H1 (cell line): ENCODE results near the gene TDRD12. TPM values are rescaled to one million over a fixed set of nuclear protein-coding genes. Genes with fewer than 3 reads are reported as not detected.

Experiments used
- CTCF ChIA-PET: fragments of 300-600 bp; sonication (Branson Sonifier 250); formaldehyde crosslinking; loops from one replicate; lab custom pipeline; 2021; ENCODE audit not compliant: partially characterized antibody; lab: Charles Lee
- POLR2A ChIA-PET: fragments of 300-600 bp; sonication (Branson Sonifier 250); formaldehyde crosslinking; loops from one replicate; lab custom pipeline; 2021; ENCODE audit warnings: inconsistent platforms; ENCODE audit not compliant: partially characterized antibody; lab: Charles Lee
- DNase-seq, 2 experiments: peaks; one replicate each; pipeline versions ENCODE4 v3.0.0 to v3.0.0-alpha.2; 2010 to 2022; ENCODE audit warnings: low spot score in 2 of 2, low read depth in 1 of 2, mixed read lengths in 1 of 2
- FAIRE-seq: peaks from 2 replicates; lab custom pipeline; 2011; peaks lifted over from hg19 to GRCh38; lab: Jason Lieb, UNC
- H2AFZ ChIP-seq: 2 replicates; pipeline ENCODE4 v1.8.1; 2012; ENCODE audit warnings: low read length, inconsistent platforms
- H2AK5ac ChIP-seq: 2 replicates; pipeline ENCODE4 v1.6.1; 2013; ENCODE audit warnings: low read depth, low read length
- H2BK120ac ChIP-seq: replicated peaks from 2 replicates; pipeline ENCODE3; 2013; ENCODE audit warnings: low read depth, low read length, inconsistent platforms
- H2BK12ac ChIP-seq: 2 replicates; pipeline ENCODE4 v1.6.1; 2013; ENCODE audit warnings: low read depth, low read length
- H2BK15ac ChIP-seq: 2 replicates; pipeline ENCODE4 v1.6.1; 2013; ENCODE audit warnings: low read length
- H2BK20ac ChIP-seq: 2 replicates; pipeline ENCODE4 v1.6.1; 2013; ENCODE audit warnings: low read length
- H2BK5ac ChIP-seq: 2 replicates; pipeline ENCODE4 v1.6.1; 2013; ENCODE audit warnings: low read depth, low read length
- H3K14ac ChIP-seq: 2 replicates; pipeline ENCODE4 v1.6.1; 2013; ENCODE audit warnings: inconsistent platforms; ENCODE audit not compliant: insufficient read length
- H3K18ac ChIP-seq: 2 replicates; pipeline ENCODE4 v1.6.1; 2013; ENCODE audit warnings: low read length; ENCODE audit errors: extremely low read depth
- H3K23ac ChIP-seq: 2 replicates; pipeline ENCODE4 v1.6.1; 2013; ENCODE audit warnings: inconsistent platforms; ENCODE audit not compliant: insufficient read length
- H3K23me2 ChIP-seq: 2 replicates; pipeline ENCODE4 v1.6.1; 2013; ENCODE audit warnings: low read depth, low read length
- H3K27ac ChIP-seq: 2 replicates; pipeline ENCODE4 v1.6.1; 2011; ENCODE audit warnings: low read depth, low read length, inconsistent platforms
- H3K27me3 ChIP-seq, 4 experiments: replicated peaks in 1 of 4; 1 replicate in 1 of 4; 2 replicates in 3 of 4; pipeline versions ENCODE4 v1.6.1 to v1.8.1; 2011 to 2013; ENCODE audit warnings: low read length in 3 of 4, mild to moderate bottlenecking in 3 of 4, inconsistent platforms in 2 of 4, mixed read lengths in 2 of 4, moderate library complexity in 1 of 4; ENCODE audit not compliant: control insufficient read depth in 3 of 4, insufficient read depth in 3 of 4; ENCODE audit errors: extremely low read depth in 1 of 4
- H3K36me3 ChIP-seq, 4 experiments: 2 replicates each; pipeline versions ENCODE4 v1.6.1 to v1.8.1; 2011 to 2013; ENCODE audit warnings: mild to moderate bottlenecking in 4 of 4, low read length in 3 of 4, moderate library complexity in 2 of 4, control low read depth in 1 of 4, inconsistent platforms in 1 of 4; ENCODE audit not compliant: insufficient read depth in 4 of 4, control insufficient read depth in 2 of 4
- H3K4ac ChIP-seq: replicated peaks from 2 replicates; pipeline ENCODE3; 2013; ENCODE audit warnings: low read length, low read depth, mixed read lengths, inconsistent platforms; ENCODE audit not compliant: insufficient read length
- H3K4me1 ChIP-seq, 4 experiments: replicated peaks in 1 of 4; 1 replicate in 1 of 4; 2 replicates in 3 of 4; pipeline versions ENCODE4 v1.6.1 to v1.8.1; 2011 to 2013; ENCODE audit warnings: low read length in 3 of 4, inconsistent platforms in 2 of 4, mixed read lengths in 1 of 4; ENCODE audit not compliant: insufficient read depth in 4 of 4, control insufficient read depth in 3 of 4
- H3K4me2 ChIP-seq, 2 experiments: 2 replicates each; pipeline versions ENCODE4 v1.6.1 to v1.8.1; 2011 to 2013; ENCODE audit warnings: low read depth in 2 of 2, low read length in 2 of 2, control low read depth in 1 of 2, inconsistent platforms in 1 of 2, mild to moderate bottlenecking in 1 of 2; ENCODE audit not compliant: insufficient read depth in 1 of 2
- H3K4me3 ChIP-seq, 4 experiments: fragments of 200-600, 300-600 bp in 1 of 4; sonication (generic), shearing (Covaris generic), sonication (Bioruptor Twin) in 1 of 4; 2 replicates each; pipeline versions ENCODE4 v1.5.1 to v1.8.1; 2011 to 2016; ENCODE audit warnings: low read length in 4 of 4, low read depth in 3 of 4, control low read depth in 2 of 4, inconsistent platforms in 2 of 4, mild to moderate bottlenecking in 2 of 4, mixed read lengths in 1 of 4, moderate library complexity in 1 of 4; ENCODE audit not compliant: insufficient read depth in 2 of 4; ENCODE audit errors: extremely low read depth in 1 of 4
- H3K56ac ChIP-seq: replicated peaks from 2 replicates; pipeline ENCODE3; 2013; ENCODE audit warnings: low read depth, mild to moderate bottlenecking, mixed read lengths, low read length, inconsistent platforms; ENCODE audit not compliant: insufficient read length
- H3K79me1 ChIP-seq: 2 replicates; pipeline ENCODE4 v1.6.1; 2013; ENCODE audit warnings: low read depth, low read length, control low read depth
- H3K79me2 ChIP-seq, 2 experiments: 2 replicates each; pipeline versions ENCODE4 v1.6.1 to v1.8.1; 2012 to 2013; ENCODE audit warnings: low read length in 2 of 2, mild to moderate bottlenecking in 2 of 2, inconsistent platforms in 1 of 2; ENCODE audit not compliant: insufficient read depth in 2 of 2, control insufficient read depth in 1 of 2
- H3K9ac ChIP-seq, 4 experiments: replicated peaks in 1 of 4; 1 replicate in 1 of 4; 2 replicates in 3 of 4; pipeline versions ENCODE4 v1.6.1 to v1.8.1; 2011 to 2013; ENCODE audit warnings: low read depth in 3 of 4, low read length in 3 of 4, control low read depth in 2 of 4, mild to moderate bottlenecking in 2 of 4, moderate library complexity in 2 of 4, inconsistent platforms in 1 of 4; ENCODE audit errors: extremely low read depth in 1 of 4
- H3K9me3 ChIP-seq, 2 experiments: 2 replicates each; pipeline versions ENCODE4 v1.6.1 to v1.8.1; 2012 to 2013; ENCODE audit warnings: mild to moderate bottlenecking in 2 of 2, moderate library complexity in 2 of 2, control low read depth in 1 of 2, inconsistent platforms in 1 of 2, low read depth in 1 of 2, low read length in 1 of 2, mixed read lengths in 1 of 2; ENCODE audit not compliant: insufficient read depth in 2 of 2
- H4K20me1 ChIP-seq, 2 experiments: replicated peaks in 1 of 2; 2 replicates each; pipeline versions ENCODE3 to v1.8.1; 2011 to 2013; ENCODE audit warnings: inconsistent platforms in 2 of 2, low read length in 2 of 2, mild to moderate bottlenecking in 1 of 2; ENCODE audit not compliant: insufficient read depth in 2 of 2, control insufficient read depth in 1 of 2
- H4K5ac ChIP-seq: 2 replicates; pipeline ENCODE4 v1.6.1; 2013; ENCODE audit warnings: low read length, low read depth, mixed read lengths, inconsistent platforms; ENCODE audit not compliant: insufficient read length
- H4K8ac ChIP-seq: 2 replicates; pipeline ENCODE4 v1.8.0; 2013; ENCODE audit warnings: mild to moderate bottlenecking, moderate library complexity, low read length, inconsistent platforms; ENCODE audit not compliant: insufficient read depth; ENCODE audit errors: extremely low read depth
- H4K91ac ChIP-seq: replicated peaks from 2 replicates; pipeline ENCODE3; 2013; ENCODE audit warnings: low read length, mixed read lengths, inconsistent platforms; ENCODE audit not compliant: insufficient read length
- BCL11A ChIP-seq, 2 experiments: IDR thresholded peaks; one replicate each; pipeline ENCODE4 v1.6.1; 2011; ENCODE audit warnings: low read depth in 2 of 2, low read length in 2 of 2, mild to moderate bottlenecking in 2 of 2
- CREB1 ChIP-seq: IDR thresholded peaks from 2 replicates; pipeline ENCODE4 v1.6.1; 2012; ENCODE audit warnings: inconsistent platforms
- CTBP2 ChIP-seq: IDR thresholded peaks from 2 replicates; pipeline ENCODE4 v1.7.0; 2011; ENCODE audit warnings: borderline replicate concordance, mild to moderate bottlenecking, moderate library complexity, mixed read lengths, low read length; ENCODE audit not compliant: insufficient read depth, insufficient read length
- EP300 ChIP-seq, 2 experiments: IDR thresholded peaks; 1 replicate in 1 of 2; 2 replicates in 1 of 2; pipeline ENCODE4 v1.6.1; 2011 to 2012; ENCODE audit warnings: low read depth in 2 of 2, low read length in 2 of 2, mild to moderate bottlenecking in 2 of 2, borderline replicate concordance in 1 of 2, inconsistent platforms in 1 of 2, moderate library complexity in 1 of 2
- EZH2 ChIP-seq: fragments of 200-600 bp; sonication (generic); IDR thresholded peaks from 2 replicates; pipeline ENCODE4 v1.7.1; 2012; ENCODE audit warnings: low read depth, mild to moderate bottlenecking, moderate library complexity, low read length, inconsistent platforms; ENCODE audit not compliant: severe bottlenecking
- GTF2F1 ChIP-seq: IDR thresholded peaks from 2 replicates; pipeline ENCODE4 v1.6.1; 2012; ENCODE audit warnings: low read depth, low read length, improper control_type of control experiment, borderline replicate concordance
- HDAC6 ChIP-seq: IDR thresholded peaks from one replicate; pipeline ENCODE4 v1.7.1; 2012; ENCODE audit warnings: low read depth, mild to moderate bottlenecking, inconsistent platforms, low read length, moderate library complexity
- KDM1A ChIP-seq: fragments of 200-600, 300-600 bp; sonication (generic); IDR thresholded peaks from 2 replicates; pipeline ENCODE4 v1.7.1; 2016; ENCODE audit warnings: mild to moderate bottlenecking, low read length, borderline replicate concordance
- KDM4A ChIP-seq: IDR thresholded peaks from one replicate; pipeline ENCODE4 v1.7.1; 2012; ENCODE audit warnings: low read depth, mild to moderate bottlenecking, moderate library complexity, low read length, inconsistent platforms; ENCODE audit not compliant: severe bottlenecking
- MAFK ChIP-seq: IDR thresholded peaks from 2 replicates; pipeline ENCODE4 v1.6.1; 2012; ENCODE audit warnings: low read depth, mild to moderate bottlenecking, improper control_type of control experiment, low read length
- NRF1 ChIP-seq: IDR thresholded peaks from 2 replicates; pipeline ENCODE4 v1.6.1; 2011; ENCODE audit warnings: mild to moderate bottlenecking, low read depth, low read length, improper control_type of control experiment
- RFX5 ChIP-seq: IDR thresholded peaks from 2 replicates; pipeline ENCODE4 v1.6.1; 2011; ENCODE audit warnings: low read depth, low read length, improper control_type of control experiment, borderline replicate concordance
- TAF1 ChIP-seq: IDR thresholded peaks from 2 replicates; pipeline ENCODE4 v1.6.1; 2011; ENCODE audit warnings: mild to moderate bottlenecking, low read depth, low read length
- TBP ChIP-seq: IDR thresholded peaks from 2 replicates; pipeline ENCODE4 v1.6.1; 2011; ENCODE audit warnings: low read depth, low read length, improper control_type of control experiment
- ZNF274 ChIP-seq: IDR thresholded peaks from 2 replicates; pipeline ENCODE4 v1.7.0; 2012; ENCODE audit warnings: low read length, borderline replicate concordance; ENCODE audit errors: extremely low read depth
- WGBS, 2 experiments: shearing (Covaris generic) in 1 of 2; methylation state at CpG; one replicate each; pipeline versions ENCODE4 v1.1.6 to v1.1.7; 2013 to 2015; ENCODE audit warnings: low lambda C conversion rate in 2 of 2, mixed read lengths in 2 of 2, inconsistent platforms in 1 of 2, low coverage in 1 of 2, missing lambda C conversion rate in 1 of 2; ENCODE audit not compliant: insufficient replicate concordance in 2 of 2, insufficient coverage in 1 of 2, insufficient read length in 1 of 2; ENCODE audit errors: extremely low coverage in 1 of 2, missing lambda C conversion rate in 1 of 2; 5-methylcytosine and 5-hydroxymethylcytosine counted together
- polyA plus RNA-seq, 7 experiments: library from polyadenylated mRNA; depleted of rRNA in 3 of 7; stranded (reverse) in 5 of 7; unstranded in 2 of 7; fragments of >200 nt in 5 of 7; fragments of 200-250 nt in 2 of 7; gene quantifications; 1 replicate in 5 of 7; 2 replicates in 1 of 7; 4 replicates in 1 of 7; pipeline versions ENCODE4 v1.2.1 to v1.2.3, GENCODE V29; 2011 to 2013; ENCODE audit warnings: missing spikeins in 2 of 7, mixed read lengths in 2 of 7
- total RNA-seq: library from RNA; stranded (reverse); fragmentation: NEBNext Ultra II Directional; extraction: Animal tissue kit (Norgen Biotek cat#: 25700); gene quantifications from 2 replicates; pipeline ENCODE4 v1.2.1, GENCODE V29; 2021

The TDRD12 gene
- total and polyA plus RNA-seq, 2 of the 8 experiments (the other 6 are each of a cell fraction or from before 2014, with no cell fraction given) = 0.39 to 0.88 TPM

DNA sequence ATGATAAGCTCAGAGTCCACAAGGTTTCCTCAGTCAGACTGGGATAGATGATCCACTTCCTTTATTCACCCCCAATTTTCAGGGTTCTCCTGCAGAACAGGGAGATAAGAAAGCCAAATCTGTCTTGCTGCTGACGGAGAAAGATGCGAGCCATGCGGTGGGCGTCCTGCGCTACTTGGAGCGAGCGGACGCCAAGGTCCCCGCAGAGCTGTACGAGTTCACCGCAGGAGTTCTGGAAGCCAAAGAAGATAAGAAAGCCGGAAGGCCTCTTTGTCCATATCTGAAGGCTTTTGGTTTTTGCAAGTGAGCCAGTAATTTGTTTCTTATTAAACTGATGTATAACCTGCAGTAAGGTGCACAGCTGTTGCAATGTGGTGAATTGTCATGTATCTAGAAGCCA lies 83.3 kb downstream of the TDRD12 start:
- no peak overlapping the region for H2BK15ac ChIP-seq
- no peak overlapping the region for H3K23ac ChIP-seq
- DNase-seq (no peak), FAIRE-seq (no peak)
- 0 out of 7 replicates have a peak, but pooled peaks cover 0 to 2% (median 0%) of the 10 kb centered on the region in 4 experiments for H3K4me1 ChIP-seq
- no peak overlapping the region for H3K18ac ChIP-seq
- H3K9ac ChIP-seq = no peak overlapping the region
- H2AFZ ChIP-seq = no peak overlapping the region
- no peak overlapping the region for H3K4me3 ChIP-seq
- no peak overlapping the region for H2AK5ac ChIP-seq
- CTCF ChIA-PET = interaction anchor here (0.7 to 1.9 kb wide), 2 partner anchors 10 to 15 kb away, joined by 3 to 7 read pairs; no protein-coding TSS in a partner anchor
- WGBS, 2 experiments = 90% methylated on average over 12 of the region's 12 CpGs; no CpG with 5 or more reads in 1 of the 2 experiments
- no peak overlapping the region for H2BK12ac ChIP-seq
- no peaks in the 10 kb centered on the region for H3K36me3 ChIP-seq
- H3K79me2 ChIP-seq = no peaks in the 10 kb centered on the region
- H3K79me1 ChIP-seq = no peaks in the 10 kb centered on the region
- no peak overlapping the region for H3K4ac ChIP-seq
- H3K9me3 ChIP-seq = no peaks in the 10 kb centered on the region
- no peak overlapping the region for H4K5ac ChIP-seq
- H3K4me2 ChIP-seq = no peak overlapping the region
- H2BK5ac ChIP-seq = no peak overlapping the region
- POLR2A ChIA-PET = no interaction called here
- no peak overlapping the region for H4K91ac ChIP-seq
- H3K27me3 ChIP-seq = no peaks in the 10 kb centered on the region
- no peaks in the 10 kb centered on the region for H4K20me1 ChIP-seq
- no peak overlapping the region for H3K27ac ChIP-seq
- H3K23me2 ChIP-seq = no peaks in the 10 kb centered on the region
- H2BK120ac ChIP-seq = no peak overlapping the region
- H2BK20ac ChIP-seq = no peak overlapping the region
- H3K14ac ChIP-seq = no peak overlapping the region
- H3K56ac ChIP-seq = no peak overlapping the region
- no peak overlapping the region for H4K8ac ChIP-seq
- no peak for TF ChIP-seq KDM1A
- TF ChIP-seq HDAC6 = no peak
- TF ChIP-seq KDM4A = no peak
- no peak for TF ChIP-seq RFX5
- no peak for TF ChIP-seq GTF2F1
- no peak for TF ChIP-seq CREB1
- TF ChIP-seq TBP = no peak
- TF ChIP-seq EZH2 = no peak
- no peak for TF ChIP-seq ZNF274
- TF ChIP-seq MAFK = no peak
- no peak for TF ChIP-seq EP300 (IDR thresholded peaks at IDR 0.05; ENCODE audit: borderline replicate concordance in 1 of 2, low read depth in 2 of 2, low read length in 2 of 2)
- TF ChIP-seq BCL11A (IDR thresholded peaks at IDR 0.05; ENCODE audit: low read depth in 2 of 2, low read length in 2 of 2) = no peak
- no peak for TF ChIP-seq CTBP2
- no peak for TF ChIP-seq NRF1
- no peak for TF ChIP-seq TAF1
